HFFc6 (cell line): ENCODE measurements around the gene RNASEH1. TPM values are rescaled to one million over a fixed set of nuclear protein-coding genes. Genes with fewer than 3 reads are reported as not detected.

Experiments used
- DNase-seq: peaks from one replicate; pipeline ENCODE4 v3.0.0-alpha.2; 2018
- H3K27ac Mint-ChIP-seq: 2 replicates; pipeline ENCODE4 v1.8.0; 2020; ENCODE audit warnings: mild to moderate bottlenecking, mixed read lengths
- H3K27me3 Mint-ChIP-seq: 2 replicates; pipeline ENCODE4 v1.8.0; 2021; ENCODE audit warnings: mild to moderate bottlenecking, moderate library complexity, mixed read lengths; ENCODE audit not compliant: insufficient read depth
- H3K36me3 Mint-ChIP-seq: 2 replicates; pipeline ENCODE4 v1.8.0; 2021; ENCODE audit warnings: low read depth, mixed read lengths
- H3K4me1 Mint-ChIP-seq: 2 replicates; pipeline ENCODE4 v1.8.0; 2020; ENCODE audit warnings: low read depth, mixed read lengths
- H3K4me3 Mint-ChIP-seq: 2 replicates; pipeline ENCODE4 v1.8.0; 2020; ENCODE audit warnings: mild to moderate bottlenecking, moderate library complexity, mixed read lengths
- H3K9me3 Mint-ChIP-seq: 2 replicates; pipeline ENCODE4 v1.8.0; 2020; ENCODE audit warnings: mild to moderate bottlenecking, mixed read lengths
- total RNA-seq, 6 experiments: library from RNA; stranded (reverse); fragmentation: NEBNext Ultra II Directional; extraction: Animal tissue kit (Norgen Biotek cat#: 25700); gene quantifications; 2 replicates in 1 of 6; 3 replicates in 5 of 6; pipeline ENCODE4 v1.2.3, GENCODE V29; 2021
- TF ChIP-seq, protein P1 (sequence below): fragments of 200-600 bp; sonication (generic); IDR thresholded peaks from 2 replicates; pipeline ENCODE4 v1.5.0; 2021; ENCODE audit warnings: antibody characterized with exemption, mild to moderate bottlenecking

Gene RNASEH1
- total RNA-seq, 6 experiments from 2014 or later, result 36.9 to 43.6 (median 39.7) TPM

DNA sequence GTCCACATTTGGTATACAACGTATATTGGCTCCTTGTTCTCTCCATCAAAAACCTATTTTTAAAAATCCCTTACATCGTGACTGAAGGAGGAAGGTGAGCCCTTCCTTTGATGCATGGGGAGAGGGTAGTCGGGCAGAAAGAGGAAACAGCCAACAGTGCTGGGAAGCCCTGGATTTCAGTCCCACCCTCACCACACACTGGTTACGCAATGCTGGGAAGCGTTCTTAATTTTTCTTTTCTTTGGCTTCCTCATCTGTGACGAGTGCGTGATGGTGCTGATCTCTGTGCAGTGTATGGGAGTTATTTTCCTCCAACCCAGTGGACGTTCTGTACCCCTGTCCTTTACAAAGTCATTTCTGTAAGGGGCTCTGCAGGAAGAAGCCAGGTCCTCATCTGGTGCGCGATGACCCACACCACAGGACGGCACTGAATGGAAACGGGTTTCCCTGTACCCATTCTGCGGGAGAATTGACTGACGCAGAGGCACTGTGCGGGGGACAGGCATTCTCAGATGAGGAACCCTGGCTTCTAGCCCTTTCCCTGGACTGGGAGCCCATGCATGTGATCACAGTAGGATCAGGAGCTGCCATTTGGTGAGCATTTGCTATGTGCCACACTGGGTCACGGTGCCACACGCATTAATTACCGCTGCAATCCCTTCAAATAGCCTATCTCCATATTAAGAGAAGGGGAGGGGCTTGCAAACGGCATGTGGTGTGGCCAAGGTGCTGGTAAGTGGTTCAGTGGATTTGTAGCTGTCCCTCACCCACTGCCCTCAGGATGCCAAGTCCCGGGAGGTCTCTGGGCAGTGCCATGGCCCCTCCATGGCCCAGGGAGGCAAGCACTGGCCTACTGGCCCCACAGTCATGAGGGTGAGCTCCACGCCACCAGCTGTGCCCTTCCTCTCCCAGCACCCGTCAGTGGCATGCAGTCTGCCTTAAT, 41.0 kb upstream of the RNASEH1 start:
- Mint-ChIP-seq H3K27me3 (peaks cover 16% of the 10 kb centered on the region), H3K36me3 (no peaks in the 10 kb centered on the region), H3K27ac (no peak overlapping the region), H3K4me1 (no peaks in the 10 kb centered on the region), H3K4me3 (no peak overlapping the region), H3K9me3 (no peaks in the 10 kb centered on the region)
- no peak for DNase-seq
- TF ChIP-seq, protein P1, sequence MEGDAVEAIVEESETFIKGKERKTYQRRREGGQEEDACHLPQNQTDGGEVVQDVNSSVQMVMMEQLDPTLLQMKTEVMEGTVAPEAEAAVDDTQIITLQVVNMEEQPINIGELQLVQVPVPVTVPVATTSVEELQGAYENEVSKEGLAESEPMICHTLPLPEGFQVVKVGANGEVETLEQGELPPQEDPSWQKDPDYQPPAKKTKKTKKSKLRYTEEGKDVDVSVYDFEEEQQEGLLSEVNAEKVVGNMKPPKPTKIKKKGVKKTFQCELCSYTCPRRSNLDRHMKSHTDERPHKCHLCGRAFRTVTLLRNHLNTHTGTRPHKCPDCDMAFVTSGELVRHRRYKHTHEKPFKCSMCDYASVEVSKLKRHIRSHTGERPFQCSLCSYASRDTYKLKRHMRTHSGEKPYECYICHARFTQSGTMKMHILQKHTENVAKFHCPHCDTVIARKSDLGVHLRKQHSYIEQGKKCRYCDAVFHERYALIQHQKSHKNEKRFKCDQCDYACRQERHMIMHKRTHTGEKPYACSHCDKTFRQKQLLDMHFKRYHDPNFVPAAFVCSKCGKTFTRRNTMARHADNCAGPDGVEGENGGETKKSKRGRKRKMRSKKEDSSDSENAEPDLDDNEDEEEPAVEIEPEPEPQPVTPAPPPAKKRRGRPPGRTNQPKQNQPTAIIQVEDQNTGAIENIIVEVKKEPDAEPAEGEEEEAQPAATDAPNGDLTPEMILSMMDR, result no peak

DNA sequence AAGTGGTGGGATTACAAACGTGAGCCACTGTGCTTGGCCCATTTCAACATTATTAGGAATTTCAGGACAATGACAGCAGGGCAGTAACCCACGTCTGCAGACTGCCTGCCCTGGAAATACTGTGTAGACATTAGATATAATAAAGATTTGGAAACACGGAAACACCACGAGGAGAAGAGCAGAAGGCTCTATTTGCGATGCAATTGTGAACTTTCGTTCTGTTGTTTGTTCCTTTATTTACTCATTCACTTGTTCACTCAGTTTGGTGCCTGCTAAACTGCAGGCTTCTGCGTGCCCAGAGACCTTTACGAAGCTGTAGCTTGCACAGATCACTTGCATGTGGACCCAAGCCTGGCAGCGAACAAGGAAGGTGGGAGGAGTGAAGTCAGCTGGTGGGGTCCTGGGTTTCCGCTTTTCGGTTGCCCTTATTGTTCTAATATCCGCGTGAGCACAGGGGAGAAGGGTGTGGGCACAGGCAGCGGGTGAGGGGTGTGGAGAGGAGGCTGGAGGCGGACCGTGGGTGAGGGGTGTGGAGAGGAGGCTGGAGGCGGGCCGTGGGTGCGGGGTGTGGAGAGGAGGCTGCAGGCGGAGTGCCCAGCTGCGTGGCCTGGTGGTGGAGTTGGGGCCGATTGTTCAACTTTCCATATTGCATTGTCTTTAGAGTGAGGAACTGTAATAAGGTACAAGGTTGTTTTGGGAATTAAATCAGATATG, 40.2 kb upstream of the RNASEH1 start:
- TF ChIP-seq, protein P1, result no peak
- Mint-ChIP-seq H3K36me3 (no peaks in the 10 kb centered on the region), H3K4me3 (no peak overlapping the region), H3K27me3 (peaks cover 16% of the 10 kb centered on the region), H3K9me3 (no peaks in the 10 kb centered on the region), H3K4me1 (no peaks in the 10 kb centered on the region), H3K27ac (no peak overlapping the region)
- no peak for DNase-seq

GRCh38 chr2:3597567-3597966, 39.4 kb upstream of the RNASEH1 start:
- H3K9me3 Mint-ChIP-seq, result no peaks in the 10 kb centered on the region
- TF ChIP-seq, protein P1, result no peak

DNA sequence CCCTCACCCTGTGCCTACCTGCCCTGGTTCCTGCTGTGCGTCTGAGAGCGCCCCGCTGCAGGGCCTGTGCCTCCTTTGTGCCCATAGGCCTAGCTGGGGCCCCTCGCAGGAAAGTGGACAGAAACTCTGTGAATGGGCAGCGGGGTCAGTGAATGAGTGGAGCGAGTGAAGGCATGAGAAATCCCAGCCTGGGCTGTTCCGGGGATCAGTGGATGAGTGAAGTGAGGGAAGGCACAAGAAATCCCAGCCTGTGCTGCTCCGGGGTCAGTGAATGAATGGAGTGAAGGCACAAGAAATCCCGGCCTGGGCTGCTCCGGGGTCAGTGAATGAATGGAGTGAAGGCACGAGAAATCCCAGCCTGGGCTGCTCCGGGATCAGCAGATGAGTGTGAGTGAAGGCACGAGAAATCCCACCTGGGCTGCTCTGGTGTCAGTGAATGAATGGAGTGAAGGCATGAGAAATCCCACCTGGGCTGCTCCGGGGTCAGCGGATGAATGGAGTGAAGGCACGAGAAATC, 38.8 kb upstream of the RNASEH1 start:
- DNase-seq, result no peak
- TF ChIP-seq, protein P1, result no peak
- H3K9me3 Mint-ChIP-seq, result no peaks in the 10 kb centered on the region
- no peak overlapping the region for H3K27ac Mint-ChIP-seq
- H3K36me3 Mint-ChIP-seq, result no peaks in the 10 kb centered on the region
- H3K4me1 Mint-ChIP-seq, result no peaks in the 10 kb centered on the region
- peaks cover 14% of the 10 kb centered on the region for H3K27me3 Mint-ChIP-seq
- H3K4me3 Mint-ChIP-seq, result no peak overlapping the region

More at GRCh38 chr2:3597567-3597966, 39.4 kb upstream of the RNASEH1 start:
- Mint-ChIP-seq H3K4me1 (no peaks in the 10 kb centered on the region), H3K27ac (no peak overlapping the region), H3K36me3 (no peaks in the 10 kb centered on the region), H3K27me3 (peaks cover 16% of the 10 kb centered on the region), H3K4me3 (no peak overlapping the region)
- no peak for DNase-seq

- no peak for DNase-seq
- TF ChIP-seq, protein P1, result no peak
- Mint-ChIP-seq H3K4me1 (no peaks in the 10 kb centered on the region), H3K36me3 (no peaks in the 10 kb centered on the region), H3K9me3 (no peaks in the 10 kb centered on the region), H3K27ac (no peak overlapping the region), H3K27me3 (peaks cover 12% of the 10 kb centered on the region), H3K4me3 (no peak overlapping the region)
Measured at GRCh38 chr2:3595985-3596384, 37.9 kb upstream of the RNASEH1 start.
